RCC 7860 (cell line): ENCODE measurements around the gene ACSL5.
"Not testable (repeated sequence)": the region's sequence is repeated elsewhere in the genome, so short reads cannot be mapped to it uniquely, and the experiment has no call there.

Source experiments
- DNase-seq: peaks from one replicate; pipeline ENCODE4 v3.0.0-alpha.2; 2015; ENCODE audit warnings: low spot score
- FAIRE-seq: peaks from 2 replicates; lab custom pipeline; 2012; peaks lifted over from hg19 to GRCh38; lab: Jason Lieb, UNC

The ACSL5 gene

GRCh38 chr10:112454910-112455779 is 81.2 kb downstream of the ACSL5 start:
- FAIRE-seq (no peak), DNase-seq (no peak)

GRCh38 chr10:112456533-112456932 is 82.6 kb downstream of the ACSL5 start:
- DNase-seq (no peak), FAIRE-seq (no peak)

DNA sequence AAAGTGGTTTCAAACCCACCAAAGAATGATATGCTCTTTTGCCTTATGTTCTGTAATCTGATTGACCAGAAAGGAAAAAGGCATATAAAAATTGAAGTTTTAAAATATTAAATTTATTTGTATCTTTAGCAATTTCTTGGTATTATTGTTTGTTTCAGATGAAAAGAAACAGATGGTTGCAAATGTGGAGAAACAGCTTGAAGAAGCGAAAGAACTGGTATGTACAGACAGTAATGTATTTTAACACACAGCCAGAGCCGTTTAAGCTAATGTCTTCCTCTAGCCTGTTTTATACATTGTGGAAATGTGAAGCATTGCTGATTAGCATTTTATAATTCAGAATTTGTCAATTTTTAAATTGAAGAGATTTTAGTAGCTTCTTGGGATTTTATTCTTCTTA is 86.5 kb downstream of the ACSL5 start:
- DNase-seq (no peak), FAIRE-seq (no peak)

- FAIRE-seq: no peak
- peak; percentile 18 for DNase-seq
These were observed 87.3 kb downstream of the ACSL5 start for GRCh38 chr10:112461029-112461887.

DNA sequence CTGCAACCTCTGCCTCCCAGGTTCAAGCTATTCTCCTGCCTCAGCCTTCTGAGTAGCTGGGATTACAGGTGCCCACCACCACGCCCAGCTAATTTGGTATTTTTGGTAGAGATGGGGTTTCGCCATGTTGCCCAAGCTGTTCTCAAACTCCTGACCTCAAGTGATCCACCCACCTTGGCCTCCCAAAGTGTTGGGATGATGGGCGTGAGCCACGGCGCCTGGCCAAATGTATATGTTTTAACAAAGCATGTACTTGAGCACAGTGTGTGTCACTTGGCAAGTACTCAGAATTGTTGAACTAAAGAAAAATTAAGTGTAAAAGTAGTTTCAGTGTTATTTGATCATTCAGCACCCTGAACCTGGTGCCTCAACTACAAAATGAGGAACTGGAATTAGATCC is 90.2 kb downstream of the ACSL5 start:
- not testable (repeated sequence) for DNase-seq, FAIRE-seq

DNA sequence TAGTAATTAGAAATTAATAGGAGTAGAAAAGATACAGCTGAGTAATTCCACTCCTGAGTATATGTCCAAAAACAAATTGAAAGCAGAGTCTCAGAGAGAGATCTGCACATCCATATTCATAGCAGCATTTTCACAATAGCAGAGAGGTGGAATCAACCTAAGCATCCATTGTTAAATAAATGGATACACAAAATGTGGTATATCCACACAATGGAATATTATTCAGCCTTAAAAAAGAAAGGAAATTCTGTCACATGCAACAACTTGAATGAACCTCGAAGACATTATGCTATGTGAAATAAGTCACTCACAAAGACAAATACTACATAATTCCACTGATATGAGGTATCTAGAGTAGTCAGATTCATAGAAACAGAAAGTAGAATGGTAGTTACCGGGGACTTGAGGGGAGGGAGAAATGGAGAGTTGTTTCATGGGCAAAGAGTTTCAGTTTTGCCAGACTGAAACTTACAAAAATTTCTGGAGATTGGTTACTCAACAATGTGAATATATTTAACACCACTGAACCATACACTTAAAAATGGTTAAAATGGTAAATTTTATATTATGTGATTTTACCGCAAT is 91.5 kb downstream of the ACSL5 start:
- FAIRE-seq (no peak), DNase-seq (no peak)

- DNase-seq: no peak
- no peak for FAIRE-seq
These were observed 92.9 kb downstream of the ACSL5 start for GRCh38 chr10:112466802-112467201.

- DNase-seq (no peak), FAIRE-seq (no peak)
These were observed 93.7 kb downstream of the ACSL5 start for GRCh38 chr10:112467541-112468075.

DNA sequence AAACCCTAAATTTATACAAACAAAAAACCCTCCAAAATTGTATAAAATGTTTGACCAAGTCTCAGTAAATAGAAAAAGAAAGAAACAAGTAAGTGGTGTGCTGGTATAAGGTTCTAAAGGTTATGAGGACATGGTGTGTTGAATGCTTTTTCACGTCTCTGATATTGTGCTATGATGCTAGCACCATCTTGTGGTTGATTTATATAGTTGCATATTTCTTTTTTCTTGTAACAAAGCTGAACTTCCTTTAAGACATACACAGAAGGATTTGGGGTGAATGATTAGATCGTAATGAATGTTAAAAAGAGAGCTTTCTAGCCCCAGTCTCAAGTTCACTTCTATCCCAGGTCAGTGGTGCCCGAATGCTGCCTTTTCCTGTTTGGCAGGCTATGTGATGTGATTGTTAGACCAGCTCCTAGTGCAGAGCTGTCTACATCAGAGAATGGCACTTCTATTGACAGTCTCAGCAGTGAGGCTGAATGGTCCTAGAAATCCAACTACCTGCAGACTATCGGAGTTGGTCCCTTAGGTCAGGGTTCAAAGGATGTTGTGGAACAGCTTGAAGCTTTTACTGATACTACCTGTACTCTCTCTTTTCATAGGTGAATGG is 98.1 kb downstream of the ACSL5 start:
- FAIRE-seq (peak; percentile 88), DNase-seq (peak; percentile 62)

DNA sequence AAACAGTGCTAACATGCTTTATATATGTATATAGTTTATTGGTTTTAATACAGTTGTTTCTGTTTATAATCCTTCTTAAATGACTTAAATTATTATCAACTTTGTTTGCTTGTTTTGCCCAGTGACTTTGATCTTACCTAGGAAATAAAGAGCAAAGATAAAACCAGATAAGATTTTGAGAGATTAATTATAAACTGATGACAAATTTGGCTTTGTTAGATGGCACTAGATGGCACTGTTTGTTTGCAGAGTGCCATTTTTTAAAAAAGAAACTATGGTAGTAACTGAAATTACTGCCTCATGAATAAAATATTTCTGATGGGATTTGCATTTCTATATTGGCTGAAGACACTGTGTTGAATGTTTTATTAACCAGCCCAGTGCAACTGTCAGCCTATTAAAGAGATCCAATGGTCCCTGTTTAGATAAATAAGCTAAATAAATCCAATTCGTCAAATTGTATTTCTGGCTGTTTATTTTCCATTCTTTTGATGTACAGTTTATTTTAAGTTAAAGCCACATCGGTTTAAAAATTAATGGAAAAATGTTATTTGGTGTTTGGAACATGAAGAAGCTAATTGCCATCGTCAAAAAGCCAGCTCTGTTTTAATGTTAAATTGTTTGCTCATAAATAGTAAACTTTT is 101.8 kb downstream of the ACSL5 start:
- FAIRE-seq: peak; percentile 69
- no peak for DNase-seq
